Prostate gland (tissue), 2 donors: ENCODE data around the gene FH. TPM values are rescaled to one million over a fixed set of nuclear protein-coding genes. Genes with fewer than 3 reads are reported as not detected.

Source experiments
- DNase-seq: peaks from one replicate; pipeline ENCODE4 v3.0.0-alpha.2; 2019; ENCODE audit warnings: low spot score
- H3K27ac ChIP-seq, 2 donors: fragments of 200-600 bp; sonication (generic); 2 replicates each; pipeline ENCODE4 v1.5.1; 2017 to 2019
- H3K27me3 ChIP-seq: fragments of 200-600 bp; sonication (generic); replicated peaks from 2 replicates; pipeline ENCODE4 v1.5.1; 2019; ENCODE audit not compliant: insufficient read depth
- H3K36me3 ChIP-seq, 2 donors: fragments of 200-600 bp; sonication (generic); 1 replicate in 1 of 2; 2 replicates in 1 of 2; pipeline versions ENCODE4 v1.5.1 to v1.8.1; 2017 to 2019
- H3K4me1 ChIP-seq: fragments of 200-600 bp; sonication (generic); replicated peaks from 2 replicates; pipeline ENCODE4 v1.5.1; 2019
- H3K4me3 ChIP-seq, 2 donors: fragments of 200-600 bp; sonication (generic); 2 replicates each; pipeline ENCODE4 v1.5.1; 2017 to 2019
- H3K9me3 ChIP-seq: fragments of 200-600 bp; sonication (generic); 2 replicates; pipeline ENCODE4 v1.5.1; 2017
- POLR2A ChIP-seq: fragments of 450-650 bp; IDR thresholded peaks from one replicate; pipeline ENCODE4 v1.6.1; 2016; ENCODE audit warnings: antibody characterized with exemption, mild to moderate bottlenecking
- POLR2AphosphoS5 ChIP-seq: sonication (generic); formaldehyde crosslinking; IDR thresholded peaks from one replicate; pipeline ENCODE4 v1.6.1; 2017; ENCODE audit warnings: antibody characterized with exemption
- WGBS: methylation state at CpG from one replicate; pipeline ENCODE4 v1.1.5; 2018; 5-methylcytosine and 5-hydroxymethylcytosine counted together
- intact Hi-C: fragments of 100-400 bp; cut with DNase I; formaldehyde crosslinking; loops from one replicate; pipeline ENCODE4 v1.14.2; 2022
- total RNA-seq, 2 donors: library from RNA; depleted of rRNA; stranded (reverse); fragments of >200 nt; gene quantifications; one replicate each; pipeline ENCODE4 v1.1.0, GENCODE V29; 2016
- TF ChIP-seq, protein P1 (sequence below), 4 experiments: fragments of 200-600 bp in 2 of 4; fragments of 450-650 bp in 2 of 4; sonication (generic) in 2 of 4; IDR thresholded peaks; 1 replicate in 3 of 4; 2 replicates in 1 of 4; pipeline ENCODE4 v1.5.1; 2016 to 2019; ENCODE audit warnings: antibody characterized with exemption in 4 of 4, mild to moderate bottlenecking in 2 of 4, moderate library complexity in 2 of 4

Gene FH
- total RNA-seq, 2 donors from 2014 or later: 43.8 to 45.4 TPM

GRCh38 chr1:241488739-241489138 is 30.8 kb downstream of the FH start:
- Histone ChIP-seq H3K36me3 (no peaks in the 10 kb centered on the region), H3K27me3 (no peaks in the 10 kb centered on the region), H3K27ac (no peak overlapping the region), H3K4me3 (no peak overlapping the region), H3K4me1 (no peaks in the 10 kb centered on the region), H3K9me3 (no peaks in the 10 kb centered on the region)
- 90% methylated on average over 1 of the region's 1 CpG for WGBS
- TF ChIP-seq POLR2A (no peak), POLR2AphosphoS5 (no peak)
- TF ChIP-seq, protein P1, sequence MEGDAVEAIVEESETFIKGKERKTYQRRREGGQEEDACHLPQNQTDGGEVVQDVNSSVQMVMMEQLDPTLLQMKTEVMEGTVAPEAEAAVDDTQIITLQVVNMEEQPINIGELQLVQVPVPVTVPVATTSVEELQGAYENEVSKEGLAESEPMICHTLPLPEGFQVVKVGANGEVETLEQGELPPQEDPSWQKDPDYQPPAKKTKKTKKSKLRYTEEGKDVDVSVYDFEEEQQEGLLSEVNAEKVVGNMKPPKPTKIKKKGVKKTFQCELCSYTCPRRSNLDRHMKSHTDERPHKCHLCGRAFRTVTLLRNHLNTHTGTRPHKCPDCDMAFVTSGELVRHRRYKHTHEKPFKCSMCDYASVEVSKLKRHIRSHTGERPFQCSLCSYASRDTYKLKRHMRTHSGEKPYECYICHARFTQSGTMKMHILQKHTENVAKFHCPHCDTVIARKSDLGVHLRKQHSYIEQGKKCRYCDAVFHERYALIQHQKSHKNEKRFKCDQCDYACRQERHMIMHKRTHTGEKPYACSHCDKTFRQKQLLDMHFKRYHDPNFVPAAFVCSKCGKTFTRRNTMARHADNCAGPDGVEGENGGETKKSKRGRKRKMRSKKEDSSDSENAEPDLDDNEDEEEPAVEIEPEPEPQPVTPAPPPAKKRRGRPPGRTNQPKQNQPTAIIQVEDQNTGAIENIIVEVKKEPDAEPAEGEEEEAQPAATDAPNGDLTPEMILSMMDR (IDR thresholded peaks at IDR 0.05): no peak
- DNase-seq: no peak
- intact Hi-C loops: no loop called here

- no peak overlapping the region for H3K27ac ChIP-seq
- no peaks in the 10 kb centered on the region for H3K4me1 ChIP-seq
- no peak for DNase-seq
- intact Hi-C loops: no loop called here
- no peaks in the 10 kb centered on the region for H3K27me3 ChIP-seq
- H3K4me3 ChIP-seq: no peak overlapping the region
- TF ChIP-seq, protein P1 (IDR thresholded peaks at IDR 0.05): peak in 1 of 4 experiments; percentile 13
- TF ChIP-seq POLR2A: no peak
- TF ChIP-seq POLR2AphosphoS5: no peak
- WGBS: 90% methylated on average over 4 of the region's 4 CpGs
- H3K9me3 ChIP-seq: no peaks in the 10 kb centered on the region
- H3K36me3 ChIP-seq: no peaks in the 10 kb centered on the region
These were observed 34.0 kb downstream of the FH start for GRCh38 chr1:241485554-241485992.

DNA sequence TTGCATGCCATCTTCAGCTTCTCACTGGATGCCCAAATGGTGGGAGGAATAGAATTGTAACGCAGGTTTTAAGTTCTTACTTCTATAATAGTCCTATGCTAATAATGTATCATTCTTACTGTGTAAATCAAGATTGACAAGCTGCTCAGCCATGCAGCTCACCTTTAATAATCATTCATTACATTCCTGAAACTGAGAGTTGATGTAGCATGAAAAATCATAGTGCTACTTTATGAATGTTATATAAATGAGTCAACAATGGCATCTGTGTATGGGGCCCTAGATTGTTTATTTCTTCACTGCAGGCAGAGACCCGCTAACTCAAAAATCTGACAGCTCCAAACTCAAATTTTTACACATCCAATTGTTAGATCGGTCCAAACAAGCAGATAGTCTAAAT is 34.4 kb downstream of the FH start:
- Histone ChIP-seq H3K27me3 (no peaks in the 10 kb centered on the region), H3K4me1 (no peaks in the 10 kb centered on the region), H3K27ac (no peak overlapping the region), H3K9me3 (no peaks in the 10 kb centered on the region), H3K4me3 (no peak overlapping the region), H3K36me3 (no peaks in the 10 kb centered on the region)
- intact Hi-C loops: no loop called here
- no peak for DNase-seq
- TF ChIP-seq POLR2AphosphoS5: no peak
- TF ChIP-seq, protein P1 (IDR thresholded peaks at IDR 0.05): no peak
- no peak for TF ChIP-seq POLR2A
- 87% methylated on average over 3 of the region's 3 CpGs for whole genome bisulfite sequencing

GRCh38 chr1:241482761-241483250 is 36.7 kb downstream of the FH start:
- Histone ChIP-seq H3K27me3 (no peaks in the 10 kb centered on the region), H3K36me3 (no peaks in the 10 kb centered on the region), H3K4me3 (no peak overlapping the region), H3K9me3 (no peaks in the 10 kb centered on the region), H3K27ac (no peak overlapping the region), H3K4me1 (no peaks in the 10 kb centered on the region)
- no peak for DNase-seq
- intact Hi-C loops: no loop called here
- 38% methylated on average over 1 of the region's 1 CpG for WGBS
- TF ChIP-seq POLR2AphosphoS5: no peak

- Histone ChIP-seq H3K4me3 (no peak overlapping the region), H3K27me3 (no peaks in the 10 kb centered on the region), H3K9me3 (no peaks in the 10 kb centered on the region), H3K36me3 (no peaks in the 10 kb centered on the region), H3K27ac (no peak overlapping the region), H3K4me1 (no peaks in the 10 kb centered on the region)
- DNase-seq: no peak
- intact Hi-C loops: no loop called here
- TF ChIP-seq POLR2AphosphoS5: no peak
- TF ChIP-seq, protein P1 (IDR thresholded peaks at IDR 0.05): no peak
- TF ChIP-seq POLR2A: no peak
These were observed 40.3 kb downstream of the FH start for GRCh38 chr1:241479294-241479693.
